ENCODE measurements around the gene TDG.

TDG gene

GRCh38 chr12:103929784-103930033 lies 36.0 kb upstream of the TDG start:
- H3K27me3 ChIP-seq = no peaks in the 10 kb centered on the region
- H3K4me3 ChIP-seq (ENCODE audit: low read depth in 1 of 2, low read length in 1 of 2) = peak overlapping the region; percentile 91 to 96
- H3K4me1 ChIP-seq (ENCODE audit: control insufficient read depth in 1 of 2, insufficient read depth in 1 of 2, low read depth in 1 of 2, low read length in 1 of 2) = peaks cover 42 to 48% of the 10 kb centered on the region in 2 experiments
- H3K27ac ChIP-seq = peak overlapping the region; percentile 85
- TF ChIP-seq CTCF (IDR thresholded peaks at IDR 0.05) = no peak
- peaks cover 10% of the 10 kb centered on the region for H3K36me3 ChIP-seq
- no peaks in the 10 kb centered on the region for H3K9me3 ChIP-seq

GRCh38 chr12:103930034-103930786 lies 35.5 kb upstream of the TDG start, which contains the start of gene HSP90B1:
Gene HSP90B1 (plus strand): TSS chr12:103930410. CDS start chr12:103930516, 106 bp downstream.
- peak within 1 kb of the TSS; percentile 91 to 96 for H3K4me3 ChIP-seq (ENCODE audit: low read depth in 1 of 2, low read length in 1 of 2)
- no peaks in the 10 kb centered on the region for H3K9me3 ChIP-seq
- TF ChIP-seq CTCF (IDR thresholded peaks at IDR 0.05) = no peak
- H3K27me3 ChIP-seq = no peaks in the 10 kb centered on the region
- peaks cover 14% of the 10 kb centered on the region for H3K36me3 ChIP-seq
- peak within 1 kb of the TSS; percentile 85 for H3K27ac ChIP-seq
- peaks cover 42 to 48% of the 10 kb centered on the region in 2 experiments for H3K4me1 ChIP-seq (ENCODE audit: control insufficient read depth in 1 of 2, insufficient read depth in 1 of 2, low read depth in 1 of 2, low read length in 1 of 2)

- Histone ChIP-seq H3K4me1 (ENCODE audit: control insufficient read depth in 1 of 2, insufficient read depth in 1 of 2, low read depth in 1 of 2, low read length in 1 of 2) (peaks cover 42 to 48% of the 10 kb centered on the region in 2 experiments), H3K27me3 (no peaks in the 10 kb centered on the region), H3K9me3 (no peaks in the 10 kb centered on the region), H3K27ac (peak overlapping the region; percentile 85), H3K36me3 (peaks cover 14% of the 10 kb centered on the region), H3K4me3 (ENCODE audit: low read depth in 1 of 2, low read length in 1 of 2) (peak overlapping the region; percentile 91 to 96)
- TF ChIP-seq CTCF (IDR thresholded peaks at IDR 0.05) = no peak
These were observed 34.6 kb upstream of the TDG start for GRCh38 chr12:103930787-103931735.

GRCh38 chr12:103933237-103933636 lies 32.4 kb upstream of the TDG start:
- H3K4me3 ChIP-seq (ENCODE audit: low read depth in 1 of 2, low read length in 1 of 2) = no peak overlapping the region
- no peak for TF ChIP-seq CTCF (IDR thresholded peaks at IDR 0.05)
- H3K27me3 ChIP-seq = no peaks in the 10 kb centered on the region
- H3K4me1 ChIP-seq (ENCODE audit: control insufficient read depth in 1 of 2, insufficient read depth in 1 of 2, low read depth in 1 of 2, low read length in 1 of 2) = peaks cover 42 to 46% of the 10 kb centered on the region in 2 experiments
- H3K27ac ChIP-seq = peak overlapping the region; percentile 85
- H3K36me3 ChIP-seq = peaks cover 30% of the 10 kb centered on the region
- H3K9me3 ChIP-seq = no peaks in the 10 kb centered on the region

GRCh38 chr12:103936679-103937078 lies 29.0 kb upstream of the TDG start:
- H3K4me1 ChIP-seq (ENCODE audit: control insufficient read depth in 1 of 2, insufficient read depth in 1 of 2, low read depth in 1 of 2, low read length in 1 of 2) = peaks cover 16 to 18% of the 10 kb centered on the region in 2 experiments
- no peak for TF ChIP-seq CTCF (IDR thresholded peaks at IDR 0.05)
- H3K27ac ChIP-seq = no peak overlapping the region
- no peak overlapping the region for H3K4me3 ChIP-seq (ENCODE audit: low read depth in 1 of 2, low read length in 1 of 2)
- no peaks in the 10 kb centered on the region for H3K9me3 ChIP-seq
- no peaks in the 10 kb centered on the region for H3K27me3 ChIP-seq
- H3K36me3 ChIP-seq = peaks cover 64% of the 10 kb centered on the region

Data from neutrophil (primary cell).